ENCODE data around the gene HSPA12B. TPM values are rescaled to one million over a fixed set of nuclear protein-coding genes. Genes with fewer than 3 reads are reported as not detected.

HSPA12B gene
- total and polyA plus RNA-seq, 5 experiments from 2014 or later: 0.05 to 0.07 TPM; not detected in 3

GRCh38 chr20:3723284-3723683 lies 9.2 kb upstream of the HSPA12B start:
- POLR2A ChIA-PET: interaction anchor here (0.7 kb wide), 1 partner anchor 207 kb away, joined by 5 read pairs; no protein-coding TSS in a partner anchor
- Mint-ChIP-seq H3K36me3 (no peaks in the 10 kb centered on the region), H3K27me3 (peaks cover 23 to 31% (median 29%) of the 10 kb centered on the region in 5 donors), H3K27ac (no peak overlapping the region), H3K4me3 (no peak overlapping the region), H3K9me3 (no peaks in the 10 kb centered on the region), H3K4me1 (peaks cover 0 to 3% (median 0%) of the 10 kb centered on the region in 4 donors)
- no peak for DNase-seq
- ATAC-seq: no peak

DNA sequence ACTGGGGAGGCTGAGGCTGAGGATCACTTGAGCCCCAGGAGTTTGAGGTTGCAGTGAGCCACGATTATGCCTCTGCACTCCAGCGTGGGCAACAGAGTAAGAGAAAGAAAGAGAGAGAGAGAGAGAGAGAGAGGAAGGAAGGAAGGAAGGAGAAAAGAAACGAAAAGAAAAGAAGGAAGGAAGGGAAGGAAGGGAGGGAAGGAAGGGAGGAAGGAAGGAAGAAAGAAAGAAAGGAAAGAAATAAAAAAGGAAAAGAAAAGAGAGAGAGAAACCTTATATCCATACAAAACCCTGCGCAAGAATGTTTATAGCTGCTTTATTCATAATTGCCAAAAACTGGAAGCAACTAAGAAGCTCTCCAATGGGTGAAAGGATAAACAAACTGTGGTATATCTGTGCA lies 8.1 kb upstream of the HSPA12B start:
- Mint-ChIP-seq H3K27me3 (peaks cover 25 to 33% (median 31%) of the 10 kb centered on the region in 5 donors), H3K9me3 (no peaks in the 10 kb centered on the region), H3K36me3 (no peaks in the 10 kb centered on the region), H3K4me1 (peaks cover 0 to 3% (median under 1%) of the 10 kb centered on the region in 4 donors), H3K4me3 (no peak overlapping the region), H3K27ac (no peak overlapping the region)
- POLR2A ChIA-PET: interaction anchor here (0.7 kb wide), 1 partner anchor 62 kb away, joined by 3 read pairs; no protein-coding TSS in a partner anchor
- DNase-seq (no peak), ATAC-seq (no peak)

GRCh38 chr20:3727401-3728021 lies 5.0 kb upstream of the HSPA12B start:
- POLR2A ChIA-PET: no interaction called here
- no peak for DNase-seq
- Mint-ChIP-seq H3K27ac (no peak overlapping the region), H3K36me3 (no peaks in the 10 kb centered on the region), H3K4me3 (no peak overlapping the region), H3K9me3 (no peaks in the 10 kb centered on the region), H3K27me3 (peaks cover 27 to 48% (median 46%) of the 10 kb centered on the region in 5 donors), H3K4me1 (peaks cover 0 to 3% (median 2%) of the 10 kb centered on the region in 4 donors)
- no peak for ATAC-seq

DNA sequence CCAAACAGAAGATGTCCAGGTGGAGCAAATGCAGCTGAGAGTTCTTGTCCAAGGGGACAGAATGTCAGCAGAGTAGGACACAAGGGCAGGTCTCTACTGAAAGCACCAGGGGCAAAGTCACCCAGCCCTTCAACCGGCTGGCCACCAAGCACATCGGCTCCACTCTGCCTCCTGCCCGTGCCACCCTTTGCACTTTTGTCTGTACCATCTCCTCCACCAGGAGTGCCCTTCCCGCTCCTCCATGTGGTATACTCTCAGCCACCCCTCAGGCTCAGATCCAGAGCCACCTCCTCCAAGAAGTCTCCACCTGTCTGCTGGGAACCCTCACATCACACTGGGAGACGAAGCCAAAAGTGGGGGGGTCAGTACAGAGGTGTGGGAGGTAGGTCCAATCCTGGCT lies 4.1 kb upstream of the HSPA12B start:
- Mint-ChIP-seq H3K36me3 (no peaks in the 10 kb centered on the region), H3K27ac (no peak overlapping the region), H3K9me3 (no peaks in the 10 kb centered on the region), H3K27me3 (peaks cover 27 to 56% (median 47%) of the 10 kb centered on the region in 5 donors), H3K4me3 (no peak overlapping the region), H3K4me1 (peaks cover 0 to 3% (median 3%) of the 10 kb centered on the region in 4 donors)
- POLR2A ChIA-PET: no interaction called here
- ATAC-seq: no peak
- no peak for DNase-seq

DNA sequence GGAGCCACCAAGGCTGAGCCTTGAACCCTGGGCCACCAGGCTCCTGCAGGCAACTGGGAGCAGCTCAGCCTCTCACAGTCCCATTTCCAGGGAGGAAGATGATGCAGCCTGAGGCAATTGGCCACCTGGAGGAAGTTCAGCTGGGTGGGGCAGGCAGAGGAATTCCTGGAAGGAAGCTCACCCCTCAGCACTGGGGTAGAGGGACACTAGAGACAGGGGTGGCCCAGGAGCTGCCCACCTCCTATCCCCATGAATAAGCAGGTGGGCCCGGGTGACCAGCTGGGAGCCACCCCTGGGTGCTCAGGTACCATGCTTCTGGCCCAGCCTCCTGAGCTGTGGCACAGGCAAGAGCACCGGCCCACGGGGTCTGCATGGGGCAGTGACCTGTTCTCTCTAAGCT lies 3.6 kb upstream of the HSPA12B start:
- Mint-ChIP-seq H3K27ac (no peak overlapping the region), H3K36me3 (no peaks in the 10 kb centered on the region), H3K4me3 (no peak overlapping the region), H3K9me3 (no peaks in the 10 kb centered on the region), H3K4me1 (peaks cover 0 to 3% (median 3%) of the 10 kb centered on the region in 4 donors), H3K27me3 (peaks cover 27 to 61% (median 50%) of the 10 kb centered on the region in 5 donors)
- POLR2A ChIA-PET: no interaction called here
- DNase-seq (no peak), ATAC-seq (no peak)

GRCh38 chr20:3729378-3729777 lies 3.1 kb upstream of the HSPA12B start:
- DNase-seq: no peak
- H3K4me1 Mint-ChIP-seq: peaks cover 0 to 3% (median 3%) of the 10 kb centered on the region in 4 donors
- POLR2A ChIA-PET: no interaction called here
- H3K27me3 Mint-ChIP-seq: peaks cover 27 to 64% (median 50%) of the 10 kb centered on the region in 5 donors
- no peaks in the 10 kb centered on the region for H3K36me3 Mint-ChIP-seq
- no peak overlapping the region for H3K27ac Mint-ChIP-seq
- no peaks in the 10 kb centered on the region for H3K9me3 Mint-ChIP-seq
- no peak for ATAC-seq
- no peak overlapping the region for H3K4me3 Mint-ChIP-seq

DNA sequence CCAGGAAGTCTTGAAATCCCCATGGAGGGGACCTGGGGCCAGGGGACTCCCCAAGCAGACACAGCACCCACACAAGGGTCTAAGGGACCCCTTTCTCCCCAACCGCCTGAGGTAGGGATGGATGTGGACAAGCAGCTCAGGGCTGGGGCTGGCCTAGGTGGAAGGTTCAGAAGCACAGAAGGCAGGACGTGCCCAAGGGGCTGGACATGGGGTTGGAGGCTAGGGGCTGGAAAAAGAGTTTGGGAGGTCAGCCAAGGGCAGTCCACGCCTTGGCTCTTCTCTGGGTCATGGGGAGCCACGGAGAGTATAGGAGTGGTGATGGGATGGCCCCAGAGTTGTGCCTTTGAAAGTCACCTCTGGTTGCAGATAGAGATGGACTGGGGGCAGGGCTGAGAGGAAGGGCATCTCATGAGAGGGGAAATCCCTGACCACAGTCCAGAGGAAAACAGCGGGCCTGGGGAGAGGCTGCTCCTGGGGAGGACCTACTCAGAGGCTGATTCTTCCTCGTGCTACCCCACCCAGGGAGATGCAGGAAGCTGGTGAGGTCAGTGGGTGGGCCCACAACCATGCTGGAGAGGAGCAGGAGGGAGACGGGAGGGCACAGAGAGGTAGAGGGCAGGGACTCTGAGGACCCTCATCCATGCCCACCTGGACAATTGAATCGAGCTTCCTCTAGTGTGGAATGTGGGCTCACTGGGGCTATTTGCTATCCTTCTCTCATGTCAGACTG lies 2.5 kb upstream of the HSPA12B start:
- POLR2A ChIA-PET: no interaction called here

DNA sequence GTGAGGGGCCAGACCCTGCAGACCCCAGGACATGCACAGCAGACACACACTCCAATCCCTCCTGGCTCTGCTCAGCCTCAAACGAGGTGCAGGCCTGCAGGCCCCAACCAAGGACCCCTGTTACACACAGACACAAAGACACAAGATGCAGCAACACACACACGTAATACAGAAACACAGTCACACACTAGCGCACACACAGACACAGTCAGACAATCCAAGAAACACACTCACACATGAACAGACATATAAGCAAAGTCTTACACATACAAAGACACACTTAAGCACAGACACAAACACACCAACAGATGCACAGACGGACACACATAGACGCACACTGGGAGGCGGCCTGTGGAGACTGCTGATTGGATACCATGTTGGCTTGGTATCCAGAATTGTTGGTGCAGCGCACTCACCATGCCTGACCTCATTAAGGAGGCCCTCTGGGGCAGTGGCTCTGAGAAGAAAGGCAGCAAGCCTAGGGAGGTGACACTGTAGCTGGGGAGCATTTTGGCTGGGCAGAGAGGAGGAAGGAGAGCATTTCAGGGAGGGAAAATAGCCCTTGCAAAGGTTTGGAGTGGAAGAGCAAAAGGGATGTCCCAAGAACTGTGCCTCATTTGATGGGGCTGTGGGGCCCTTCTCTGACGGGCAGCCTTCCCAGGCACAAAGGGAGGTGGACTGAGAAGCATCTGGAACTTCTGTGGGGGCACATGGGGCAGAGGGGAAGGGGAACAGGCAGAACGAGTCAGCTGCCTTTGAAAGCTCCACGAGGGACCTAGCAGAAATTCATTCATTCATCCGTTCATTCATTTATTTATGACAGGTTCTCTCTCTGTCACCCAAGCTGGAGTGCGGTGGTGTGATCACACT lies 1.4 kb upstream of the HSPA12B start:
- Mint-ChIP-seq H3K27me3 (peaks cover 27 to 66% (median 47%) of the 10 kb centered on the region in 5 donors), H3K27ac (peak overlapping the region in 1 of 10 donors; percentile 36)

More for the DNA sequence above, 2.5 kb upstream of the HSPA12B start:
- ATAC-seq: no peak
- H3K9me3 Mint-ChIP-seq: no peaks in the 10 kb centered on the region
- no peaks in the 10 kb centered on the region for H3K36me3 Mint-ChIP-seq
- peaks cover 28 to 67% (median 50%) of the 10 kb centered on the region in 5 donors for H3K27me3 Mint-ChIP-seq
- DNase-seq: no peak
- peaks cover 0 to 3% (median 3%) of the 10 kb centered on the region in 4 donors for H3K4me1 Mint-ChIP-seq
- H3K4me3 Mint-ChIP-seq: no peak overlapping the region
- H3K27ac Mint-ChIP-seq: no peak overlapping the region

DNA sequence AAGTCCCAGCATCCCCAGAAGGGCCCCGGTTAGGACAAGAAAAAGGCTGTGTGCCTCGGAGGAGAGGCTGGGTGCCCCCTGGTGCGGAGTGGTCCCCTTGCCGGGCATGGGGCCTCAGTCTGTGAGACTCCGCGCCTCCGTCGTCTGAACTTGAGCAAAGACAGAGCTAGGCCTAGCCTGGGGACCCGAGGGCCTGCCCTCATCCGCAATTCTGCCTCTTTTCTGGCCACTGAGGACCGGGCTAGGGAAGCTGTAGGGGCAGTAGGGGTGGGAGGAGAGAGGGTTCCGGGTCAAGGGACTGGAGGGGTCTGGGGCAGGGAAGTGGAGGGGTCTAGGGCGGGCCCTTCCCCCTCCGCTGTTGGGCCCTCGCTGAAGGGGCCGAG lies 550 bp upstream of the HSPA12B start:
- H3K27ac Mint-ChIP-seq: no peak overlapping the region
- H3K4me3 Mint-ChIP-seq: no peak overlapping the region
- peaks cover 0 to 3% (median 3%) of the 10 kb centered on the region in 4 donors for H3K4me1 Mint-ChIP-seq
- no peaks in the 10 kb centered on the region for H3K9me3 Mint-ChIP-seq
- POLR2A ChIA-PET: no interaction called here
- H3K36me3 Mint-ChIP-seq: no peaks in the 10 kb centered on the region
- H3K27me3 Mint-ChIP-seq: peaks cover 25 to 61% (median 46%) of the 10 kb centered on the region in 5 donors
- no peak for ATAC-seq
- no peak for DNase-seq

More for the DNA sequence above, 1.4 kb upstream of the HSPA12B start:
- no peaks in the 10 kb centered on the region for H3K36me3 Mint-ChIP-seq
- H3K9me3 Mint-ChIP-seq: no peaks in the 10 kb centered on the region
- H3K4me1 Mint-ChIP-seq: peaks cover 0 to 3% (median 3%) of the 10 kb centered on the region in 4 donors
- H3K4me3 Mint-ChIP-seq: peak overlapping the region in 5 of 10 donors; percentile 11 to 36 (median 19)
- ATAC-seq (no peak), DNase-seq (no peak)
- POLR2A ChIA-PET: no interaction called here

DNA sequence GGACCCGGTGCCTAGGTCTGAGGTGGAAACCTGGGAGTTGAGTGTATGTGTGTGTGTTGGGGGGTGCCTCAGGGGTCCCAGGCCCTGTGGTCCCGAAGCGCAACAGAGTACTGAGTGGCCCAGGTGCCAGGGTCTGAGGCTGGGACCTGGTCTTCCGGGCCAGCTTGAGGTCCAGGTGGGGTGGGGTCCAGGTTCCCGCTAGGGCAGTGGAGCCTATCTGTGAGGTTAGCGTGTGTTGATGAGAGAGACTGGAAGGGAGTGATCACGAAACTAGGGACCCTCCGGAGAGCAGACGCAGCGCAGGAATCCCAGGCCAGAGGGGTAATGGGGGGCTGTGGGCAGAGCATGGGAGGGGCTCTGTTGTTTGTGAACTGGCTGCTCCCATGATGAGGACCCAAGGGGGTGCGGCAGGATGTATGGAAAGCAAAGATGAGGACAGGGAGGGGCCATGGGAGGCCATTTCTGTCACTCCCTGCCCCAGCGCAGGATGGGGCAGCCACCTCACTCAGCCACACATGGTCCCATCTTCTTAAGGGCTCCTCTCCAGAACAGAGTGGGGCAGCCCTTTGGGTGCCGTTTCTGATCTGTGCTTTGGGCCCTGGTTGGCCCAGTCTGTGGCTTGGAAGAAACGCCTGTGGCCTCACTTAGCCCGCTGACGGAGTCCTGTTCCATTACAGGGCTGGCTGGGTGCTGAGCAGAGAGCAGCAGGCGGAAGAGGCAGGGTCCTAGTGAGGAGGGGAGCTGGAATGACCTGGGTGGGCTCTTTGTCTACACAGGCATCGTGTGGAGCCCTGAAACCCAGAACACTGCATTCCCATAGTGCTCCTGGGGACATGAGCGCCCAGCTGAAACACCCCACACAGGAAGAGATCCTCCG lies 872 bp downstream of the HSPA12B start:
- POLR2A ChIA-PET: no interaction called here
- Mint-ChIP-seq H3K27ac (no peak overlapping the region), H3K4me1 (peaks cover 0 to 3% (median 3%) of the 10 kb centered on the region in 4 donors), H3K9me3 (no peaks in the 10 kb centered on the region), H3K27me3 (peaks cover 13 to 46% (median 31%) of the 10 kb centered on the region in 5 donors), H3K4me3 (no peak overlapping the region), H3K36me3 (no peaks in the 10 kb centered on the region)
- no peak for DNase-seq
- no peak for ATAC-seq

GRCh38 chr20:3734111-3734843 lies 1.8 kb downstream of the HSPA12B start:
- DNase-seq (no peak), ATAC-seq (no peak)
- H3K4me1 Mint-ChIP-seq: peaks cover 0 to 3% (median 2%) of the 10 kb centered on the region in 4 donors
- no peak overlapping the region for H3K4me3 Mint-ChIP-seq
- no peaks in the 10 kb centered on the region for H3K9me3 Mint-ChIP-seq
- POLR2A ChIA-PET: no interaction called here
- no peaks in the 10 kb centered on the region for H3K36me3 Mint-ChIP-seq
- H3K27me3 Mint-ChIP-seq: peaks cover 12 to 44% (median 29%) of the 10 kb centered on the region in 5 donors
- H3K27ac Mint-ChIP-seq: no peak overlapping the region

Data from naive thymus-derived CD8-positive, alpha-beta T cell (primary cell).